ENCODE data around the gene GALNT10.
A peak's percentile ranks its signal among the peaks of the same experiment; 100 is the strongest.

The GALNT10 gene

GRCh38 chr5:154178661-154179060 is 11.9 kb upstream of the GALNT10 start:
- DNase-seq (ENCODE audit: low read depth in 2 of 2), result no peak
- no peak overlapping the region for H3K4me3 ChIP-seq (replicated peaks in 1 of 2; ENCODE audit: low read depth in 2 of 2, low read length in 2 of 2)
- TF ChIP-seq CTCF (IDR thresholded peaks at IDR 0.05; ENCODE audit: low read depth, low read length), result no peak

GRCh38 chr5:154179846-154180710 is 10.5 kb upstream of the GALNT10 start:
- H3K4me3 ChIP-seq (replicated peaks in 1 of 2; ENCODE audit: low read depth in 2 of 2, low read length in 2 of 2), result no peak overlapping the region
- DNase-seq (ENCODE audit: low read depth in 2 of 2), result peak; percentile 73 to 81
- peak; percentile 84 for TF ChIP-seq CTCF (IDR thresholded peaks at IDR 0.05; ENCODE audit: low read depth, low read length)

GRCh38 chr5:154181161-154181560 is 9.4 kb upstream of the GALNT10 start:
- TF ChIP-seq CTCF (IDR thresholded peaks at IDR 0.05; ENCODE audit: low read depth, low read length), result no peak
- DNase-seq (ENCODE audit: low read depth in 2 of 2), result no peak
- no peak overlapping the region for H3K4me3 ChIP-seq (replicated peaks in 1 of 2; ENCODE audit: low read depth in 2 of 2, low read length in 2 of 2)

- peak overlapping the region; percentile 77 to 84 for H3K4me3 ChIP-seq (replicated peaks in 1 of 2; ENCODE audit: low read depth in 2 of 2, low read length in 2 of 2)
Measured at GRCh38 chr5:154189256-154189818, 1.2 kb upstream of the GALNT10 start.

GRCh38 chr5:154189819-154190594 is 526 bp upstream of the GALNT10 start:
- DNase-seq (ENCODE audit: low read depth in 2 of 2), result peak; percentile 76 to 88
- peak overlapping the region; percentile 77 to 84 for H3K4me3 ChIP-seq (replicated peaks in 1 of 2; ENCODE audit: low read depth in 2 of 2, low read length in 2 of 2)
- TF ChIP-seq CTCF (IDR thresholded peaks at IDR 0.05; ENCODE audit: low read depth, low read length), result peak; percentile 50

More at GRCh38 chr5:154189256-154189818, 1.2 kb upstream of the GALNT10 start:
- DNase-seq (ENCODE audit: low read depth in 2 of 2), result no peak
- TF ChIP-seq CTCF (IDR thresholded peaks at IDR 0.05; ENCODE audit: low read depth, low read length), result no peak

- DNase-seq (ENCODE audit: low read depth in 2 of 2), result peak; percentile 55 to 59
- H3K4me3 ChIP-seq (replicated peaks in 1 of 2; ENCODE audit: low read depth in 2 of 2, low read length in 2 of 2), result peak overlapping the region; percentile 68 to 86
- TF ChIP-seq CTCF (IDR thresholded peaks at IDR 0.05; ENCODE audit: low read depth, low read length), result no peak
Measured at GRCh38 chr5:154191467-154192261, 1.1 kb downstream of the GALNT10 start.

All from cardiac fibroblast (primary cell).